ENCODE data around the gene TH.

TH gene

GRCh38 chr11:2207773-2208621 lies 36.4 kb upstream of the TH start:
- DNase-seq: no peak

GRCh38 chr11:2207212-2207611 lies 35.6 kb upstream of the TH start:
- no peak for DNase-seq

GRCh38 chr11:2205981-2206690 lies 34.5 kb upstream of the TH start:
- no peak for DNase-seq

GRCh38 chr11:2205214-2205720 lies 33.7 kb upstream of the TH start:
- DNase-seq: no peak

- DNase-seq: no peak
These were observed 33.0 kb upstream of the TH start for GRCh38 chr11:2204361-2205213.

- DNase-seq: no peak
These were observed 32.0 kb upstream of the TH start for GRCh38 chr11:2203440-2204259.

- DNase-seq: no peak
These were observed 31.4 kb upstream of the TH start for GRCh38 chr11:2202900-2203439.

GRCh38 chr11:2202071-2202899 lies 30.7 kb upstream of the TH start:
- no peak for DNase-seq

GRCh38 chr11:2201542-2201941 lies 29.9 kb upstream of the TH start:
- no peak for DNase-seq

- DNase-seq: no peak
These were observed 29.4 kb upstream of the TH start for GRCh38 chr11:2200957-2201519.

GRCh38 chr11:2200536-2200935 lies 28.9 kb upstream of the TH start:
- DNase-seq: no peak

GRCh38 chr11:2199466-2200341 lies 28.1 kb upstream of the TH start:
- DNase-seq: no peak

- DNase-seq: no peak
These were observed 27.2 kb upstream of the TH start for GRCh38 chr11:2198621-2199365.

GRCh38 chr11:2197771-2198520 lies 26.3 kb upstream of the TH start:
- no peak for DNase-seq

- peak; percentile 84 for DNase-seq
These were observed 25.6 kb upstream of the TH start for GRCh38 chr11:2196970-2197770.

- DNase-seq: no peak
These were observed 24.1 kb upstream of the TH start for GRCh38 chr11:2195756-2196088.

Data from activated CD4-positive, alpha-beta T cell treated with anti-CD3 and anti-CD28 coated beads for 48 hours (primary cell).